ENCODE results near the gene SF3B6.

SF3B6 gene

DNA sequence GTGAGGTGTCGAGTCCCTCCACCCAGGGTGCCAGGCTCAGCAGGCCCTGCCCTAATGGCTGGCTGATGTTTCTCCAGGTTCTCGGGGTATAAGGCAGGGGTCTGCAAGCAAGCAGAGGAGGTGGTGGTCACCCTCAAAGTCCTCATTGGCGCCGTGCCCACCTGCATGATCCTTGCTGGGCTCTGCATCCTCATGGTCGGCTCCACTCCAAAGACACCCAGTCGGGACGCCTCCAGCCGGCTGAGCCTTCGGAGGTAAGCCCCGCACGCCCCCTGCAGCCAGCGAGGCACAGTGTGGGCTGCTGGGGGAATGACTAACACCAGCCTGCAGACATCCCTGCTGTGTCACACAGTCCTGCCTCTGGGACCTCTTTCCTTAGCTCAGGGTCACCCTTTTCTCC lies 52.1 kb downstream of the SF3B6 start:
- no peak overlapping the region for H3K4me3 ChIP-seq (ENCODE audit: low read depth, low read length)
- no peak for DNase-seq (ENCODE audit: low read depth)
- TF ChIP-seq, protein P1, sequence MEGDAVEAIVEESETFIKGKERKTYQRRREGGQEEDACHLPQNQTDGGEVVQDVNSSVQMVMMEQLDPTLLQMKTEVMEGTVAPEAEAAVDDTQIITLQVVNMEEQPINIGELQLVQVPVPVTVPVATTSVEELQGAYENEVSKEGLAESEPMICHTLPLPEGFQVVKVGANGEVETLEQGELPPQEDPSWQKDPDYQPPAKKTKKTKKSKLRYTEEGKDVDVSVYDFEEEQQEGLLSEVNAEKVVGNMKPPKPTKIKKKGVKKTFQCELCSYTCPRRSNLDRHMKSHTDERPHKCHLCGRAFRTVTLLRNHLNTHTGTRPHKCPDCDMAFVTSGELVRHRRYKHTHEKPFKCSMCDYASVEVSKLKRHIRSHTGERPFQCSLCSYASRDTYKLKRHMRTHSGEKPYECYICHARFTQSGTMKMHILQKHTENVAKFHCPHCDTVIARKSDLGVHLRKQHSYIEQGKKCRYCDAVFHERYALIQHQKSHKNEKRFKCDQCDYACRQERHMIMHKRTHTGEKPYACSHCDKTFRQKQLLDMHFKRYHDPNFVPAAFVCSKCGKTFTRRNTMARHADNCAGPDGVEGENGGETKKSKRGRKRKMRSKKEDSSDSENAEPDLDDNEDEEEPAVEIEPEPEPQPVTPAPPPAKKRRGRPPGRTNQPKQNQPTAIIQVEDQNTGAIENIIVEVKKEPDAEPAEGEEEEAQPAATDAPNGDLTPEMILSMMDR (IDR thresholded peaks at IDR 0.05; ENCODE audit: control insufficient read depth, extremely low read depth, insufficient read depth): no peak

DNA sequence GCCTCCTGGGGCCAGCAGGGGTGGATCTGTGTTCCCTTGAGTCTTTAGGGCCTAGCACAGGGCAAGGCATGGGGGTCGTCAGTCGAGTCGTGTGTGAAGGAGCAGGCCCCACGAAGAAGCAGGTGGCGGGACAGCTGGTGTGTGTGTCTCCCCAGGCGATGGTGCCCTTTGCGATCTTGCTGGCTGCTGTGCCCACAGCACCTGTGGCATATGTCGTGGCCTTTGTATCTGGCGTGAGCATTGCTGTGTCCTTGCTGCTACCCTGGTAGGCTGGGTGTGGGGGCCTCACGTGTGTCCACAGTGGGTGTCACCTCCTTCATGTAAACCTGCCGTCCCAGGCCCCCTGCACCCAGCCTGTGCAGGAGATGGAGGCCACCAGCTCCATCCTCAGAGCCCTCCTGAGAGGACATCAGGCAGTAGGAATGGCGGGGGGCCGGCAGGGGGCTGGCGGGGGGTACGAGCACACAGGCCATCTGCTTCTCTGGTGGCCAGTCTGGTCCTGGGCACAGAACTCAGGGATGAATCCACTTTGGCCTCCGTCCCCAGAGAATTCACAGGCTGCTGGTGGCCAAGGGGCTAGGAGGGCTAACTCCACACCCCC lies 53.1 kb downstream of the SF3B6 start:
- H3K4me3 ChIP-seq (ENCODE audit: low read depth, low read length): no peak overlapping the region
- TF ChIP-seq, protein P1 (IDR thresholded peaks at IDR 0.05; ENCODE audit: control insufficient read depth, extremely low read depth, insufficient read depth): no peak
- DNase-seq (ENCODE audit: low read depth): no peak

DNA sequence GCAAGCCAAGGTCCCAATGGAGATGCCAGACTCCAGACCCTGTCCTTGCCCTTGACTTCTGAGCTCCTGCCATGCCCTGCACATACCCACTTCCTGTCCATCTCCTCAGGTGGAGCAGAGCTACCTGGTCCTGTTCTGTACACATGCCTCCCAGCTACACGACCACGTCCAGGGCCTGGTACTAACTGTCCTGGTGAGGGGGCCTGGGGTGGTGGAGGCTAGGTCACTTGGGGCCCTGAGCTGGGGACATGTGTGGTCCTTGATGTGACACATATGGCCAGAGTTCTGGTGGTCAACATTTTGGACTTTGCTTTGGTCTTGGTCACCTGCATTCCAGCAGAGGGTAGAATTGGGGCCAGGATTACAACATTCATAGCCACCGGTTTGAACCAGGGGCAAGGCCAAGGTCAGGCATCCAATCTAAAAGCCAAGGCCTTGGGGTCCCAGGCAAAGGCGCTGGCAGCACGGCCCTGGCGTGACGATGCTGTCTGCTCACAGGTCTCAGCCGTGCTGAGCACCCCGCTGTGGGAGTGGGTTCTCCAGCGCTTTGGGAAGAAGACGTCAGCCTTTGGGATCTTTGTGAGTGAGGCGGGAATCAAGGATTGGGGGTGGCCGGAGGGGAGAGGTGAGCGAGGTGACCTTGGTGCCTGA lies 53.7 kb downstream of the SF3B6 start:
- TF ChIP-seq, protein P1 (IDR thresholded peaks at IDR 0.05; ENCODE audit: control insufficient read depth, extremely low read depth, insufficient read depth): no peak
- H3K4me3 ChIP-seq (ENCODE audit: low read depth, low read length): no peak overlapping the region
- no peak for DNase-seq (ENCODE audit: low read depth)

DNA sequence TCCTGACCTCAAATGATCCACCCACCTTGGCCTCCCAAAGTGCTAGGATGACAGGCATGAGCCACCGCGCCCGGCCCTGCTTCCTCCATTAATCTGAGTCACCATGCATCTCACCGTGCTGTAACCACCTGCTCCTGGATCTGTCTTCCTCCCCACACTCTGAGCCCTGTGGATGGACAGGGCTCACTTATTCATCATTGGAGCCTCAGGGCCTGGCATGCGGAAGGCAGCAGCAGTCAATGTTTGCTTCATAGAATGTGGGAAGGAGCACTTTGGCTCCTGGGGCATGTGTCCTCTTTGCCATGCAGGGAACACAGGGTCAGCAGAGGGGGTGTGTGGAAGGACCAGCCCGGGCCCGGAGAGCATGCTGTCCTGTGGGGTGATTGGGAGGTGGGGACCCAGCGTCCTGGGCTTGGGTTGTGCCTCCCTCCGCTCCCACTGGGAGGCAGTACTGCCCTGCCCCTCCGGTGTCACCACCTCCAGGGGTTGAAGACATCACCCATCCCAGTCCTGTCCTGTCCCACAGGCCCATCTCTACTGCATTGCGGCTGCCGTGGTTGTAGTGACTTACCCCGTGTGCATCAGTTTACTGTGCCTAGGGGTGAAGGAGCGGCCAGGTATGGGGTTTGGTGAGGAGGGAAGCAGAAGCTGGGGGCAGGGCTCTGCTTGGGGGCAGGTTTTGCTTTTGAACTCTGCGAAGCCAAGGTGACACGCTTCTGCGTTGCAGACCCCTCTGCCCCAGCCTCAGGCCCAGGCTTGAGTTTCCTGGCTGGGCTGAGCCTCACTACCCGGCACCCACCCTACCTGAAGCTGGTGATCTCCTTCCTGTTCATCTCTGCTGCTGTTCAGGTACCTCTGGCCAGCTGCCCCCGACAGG lies 54.8 kb downstream of the SF3B6 start:
- TF ChIP-seq, protein P1 (IDR thresholded peaks at IDR 0.05; ENCODE audit: control insufficient read depth, extremely low read depth, insufficient read depth): no peak

DNA sequence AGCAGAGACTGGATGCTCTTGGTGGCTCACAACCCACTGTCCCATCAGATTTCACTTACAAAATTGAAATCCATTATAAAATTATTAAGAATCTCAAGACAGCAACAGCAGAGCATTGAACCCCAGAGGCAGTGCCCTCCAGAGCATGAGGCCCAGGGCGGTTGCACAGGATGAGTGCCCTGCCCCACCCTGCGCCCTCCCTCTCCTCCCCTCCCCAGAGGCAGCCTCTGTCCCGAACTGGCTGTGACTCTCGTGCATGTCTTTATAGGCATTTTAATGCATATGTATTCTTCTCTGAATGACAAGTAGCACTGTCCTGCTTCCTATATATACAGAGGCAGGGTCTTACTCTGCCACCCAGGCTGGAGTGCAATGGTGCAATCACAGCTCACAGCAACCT lies 55.9 kb downstream of the SF3B6 start:
- TF ChIP-seq, protein P1 (IDR thresholded peaks at IDR 0.05; ENCODE audit: control insufficient read depth, extremely low read depth, insufficient read depth): no peak
- no peak for DNase-seq (ENCODE audit: low read depth)
- no peak overlapping the region for H3K4me3 ChIP-seq (ENCODE audit: low read depth, low read length)

More for the DNA sequence above, 54.8 kb downstream of the SF3B6 start:
- no peak overlapping the region for H3K4me3 ChIP-seq (ENCODE audit: low read depth, low read length)
- DNase-seq (ENCODE audit: low read depth): no peak

DNA sequence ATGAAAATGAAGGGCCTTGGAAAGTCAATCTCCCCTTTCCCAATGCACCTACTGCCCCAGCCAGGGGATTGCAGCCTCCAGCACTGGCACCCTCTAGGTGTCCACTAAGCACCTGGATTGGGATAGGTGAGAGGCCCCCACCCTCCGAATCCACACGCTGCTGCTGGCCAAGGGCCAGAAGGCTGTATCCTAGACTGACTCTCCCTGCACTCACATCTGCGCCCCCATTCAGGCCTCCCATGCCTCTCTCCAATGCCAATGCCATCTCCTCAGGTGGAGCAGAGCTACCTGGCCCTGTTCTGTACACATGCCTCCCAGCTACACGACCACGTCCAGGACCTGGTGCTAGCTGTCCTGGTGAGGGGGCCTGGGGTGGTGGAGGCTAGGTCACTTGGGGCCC lies 56.4 kb downstream of the SF3B6 start:
- DNase-seq (ENCODE audit: low read depth): no peak
- no peak overlapping the region for H3K4me3 ChIP-seq (ENCODE audit: low read depth, low read length)
- TF ChIP-seq, protein P1 (IDR thresholded peaks at IDR 0.05; ENCODE audit: control insufficient read depth, extremely low read depth, insufficient read depth): no peak
